ENCODE data around the gene GSS. TPM values are rescaled to one million over a fixed set of nuclear protein-coding genes. Genes with fewer than 3 reads are reported as not detected.

The GSS gene
- total and polyA plus RNA-seq, 3 donors from 2014 or later, result 52.8 to 87.9 (median 79.3) TPM

- TF ChIP-seq POLR2A (IDR thresholded peaks at IDR 0.05) (no peak), CTCF (IDR thresholded peaks at IDR 0.05) (no peak)
- no peaks in the 10 kb centered on the region for H3K9me3 ChIP-seq
- intact Hi-C loops (cut with DNase I; ENCODE audit: low total_unique reads), result no loop called here
- no peaks in the 10 kb centered on the region for H3K36me3 ChIP-seq (ENCODE audit: low read depth, missing control alignments)
- H3K27me3 ChIP-seq, result no peaks in the 10 kb centered on the region
- no peak for DNase-seq
- H3K4me3 ChIP-seq, result no peak overlapping the region
- H3K4me1 ChIP-seq, result peaks cover 13% of the 10 kb centered on the region
- no peak overlapping the region for H3K27ac ChIP-seq
Observed at GRCh38 chr20:34920055-34920454, 35.6 kb downstream of the GSS start.

- 61 to 62% methylated on average over 2 of the region's 2 CpGs for WGBS, 2 donors
- Histone ChIP-seq H3K4me1 (peaks cover 13% of the 10 kb centered on the region), H3K9me3 (no peaks in the 10 kb centered on the region), H3K36me3 (ENCODE audit: low read depth, missing control alignments) (no peaks in the 10 kb centered on the region), H3K4me3 (no peak overlapping the region), H3K27me3 (no peaks in the 10 kb centered on the region), H3K27ac (no peak overlapping the region)
- TF ChIP-seq CTCF (IDR thresholded peaks at IDR 0.05) (no peak), POLR2A (IDR thresholded peaks at IDR 0.05) (no peak)
- intact Hi-C loops (cut with DNase I; ENCODE audit: low total_unique reads), result no loop called here
- no peak for DNase-seq
Observed at GRCh38 chr20:34916774-34917354, 38.7 kb downstream of the GSS start.

GRCh38 chr20:34915749-34916455, 39.7 kb downstream of the GSS start:
- Histone ChIP-seq H3K9me3 (no peaks in the 10 kb centered on the region), H3K27ac (no peak overlapping the region), H3K4me1 (peaks cover 13% of the 10 kb centered on the region), H3K27me3 (no peaks in the 10 kb centered on the region), H3K36me3 (ENCODE audit: low read depth, missing control alignments) (no peaks in the 10 kb centered on the region), H3K4me3 (no peak overlapping the region)
- WGBS, 2 donors, result 69 to 79% methylated on average over 4 of the region's 4 CpGs
- DNase-seq, result no peak
- intact Hi-C loops (cut with DNase I; ENCODE audit: low total_unique reads), result no loop called here
- TF ChIP-seq CTCF (IDR thresholded peaks at IDR 0.05) (no peak), POLR2A (IDR thresholded peaks at IDR 0.05) (no peak)

GRCh38 chr20:34915131-34915530, 40.5 kb downstream of the GSS start:
- no peaks in the 10 kb centered on the region for H3K9me3 ChIP-seq
- intact Hi-C loops (cut with DNase I; ENCODE audit: low total_unique reads), result no loop called here
- TF ChIP-seq CTCF (IDR thresholded peaks at IDR 0.05) (no peak), POLR2A (IDR thresholded peaks at IDR 0.05) (no peak)
- DNase-seq, result no peak
- no peak overlapping the region for H3K4me3 ChIP-seq
- peaks cover 13% of the 10 kb centered on the region for H3K4me1 ChIP-seq
- no peaks in the 10 kb centered on the region for H3K27me3 ChIP-seq
- no peak overlapping the region for H3K27ac ChIP-seq
- WGBS, 2 donors, result 92 to 99% methylated on average over 4 of the region's 4 CpGs
- no peaks in the 10 kb centered on the region for H3K36me3 ChIP-seq (ENCODE audit: low read depth, missing control alignments)

Data from testis (tissue), 3 donors.